ENCODE results near the gene PRM1. TPM values are rescaled to one million over a fixed set of nuclear protein-coding genes. Genes with fewer than 3 reads are reported as not detected.

PRM1 gene
- polyA plus RNA-seq, 2 of the 4 experiments (the other 2 are of a cell fraction) = not detected

DNA sequence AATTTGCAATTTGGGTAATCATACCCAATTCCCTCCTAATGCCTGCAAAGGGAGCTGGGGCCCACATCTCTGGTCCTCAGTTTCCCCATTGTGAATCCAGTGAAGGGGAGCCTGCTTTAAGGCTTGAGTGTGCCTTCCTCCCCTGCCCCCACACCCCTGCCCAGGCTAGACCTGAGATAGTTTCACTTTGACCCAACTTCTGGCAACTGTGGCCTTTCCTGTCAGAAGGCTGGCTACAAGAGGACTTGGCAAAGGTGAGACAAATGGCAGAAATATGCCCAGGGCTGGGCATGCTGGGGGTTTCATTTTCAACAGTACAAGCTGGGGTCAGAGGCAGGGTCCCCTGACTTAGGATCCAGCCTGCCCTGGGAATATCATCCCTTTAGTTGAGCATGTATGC lies 35.1 kb downstream of the PRM1 start:
- FAIRE-seq (no peak), ATAC-seq (no peak), DNase-seq (ENCODE audit: low read depth in 1 of 2, low spot score in 1 of 2) (no peak)
- Histone ChIP-seq H3K27ac (no peak overlapping the region), H3K4me2 (no peak overlapping the region), H3K4me3 (no peak overlapping the region), H3K9me3 (no peaks in the 10 kb centered on the region), H3K4me1 (no peaks in the 10 kb centered on the region)
- ChIA-PET POLR2A (interaction anchor here (2.8 kb wide), 1 partner anchor 10 kb away, joined by 11 read pairs; the partner anchor contains the start of gene SOCS1), CTCF (interaction anchor here (1.1 to 3.7 kb wide), 5 partner anchors 8 to 282 kb away, joined by 3 to 13 read pairs (median 3); partner anchors contain the start of gene SOCS1)
- TF ChIP-seq PBX3 (IDR thresholded peaks at IDR 0.05) (no peak), RNF2 (IDR thresholded peaks at IDR 0.05; ENCODE audit: borderline replicate concordance, low read depth) (no peak), ZFP36 (IDR thresholded peaks at IDR 0.05; ENCODE audit: borderline replicate concordance, partially characterized antibody) (no peak), FOSB (CRISPR knock-in tag; IDR thresholded peaks at IDR 0.05) (no peak), RCOR1 (IDR thresholded peaks at IDR 0.05; ENCODE audit: low read depth, low read length) (no peak)
- TF ChIP-seq, protein P1, sequence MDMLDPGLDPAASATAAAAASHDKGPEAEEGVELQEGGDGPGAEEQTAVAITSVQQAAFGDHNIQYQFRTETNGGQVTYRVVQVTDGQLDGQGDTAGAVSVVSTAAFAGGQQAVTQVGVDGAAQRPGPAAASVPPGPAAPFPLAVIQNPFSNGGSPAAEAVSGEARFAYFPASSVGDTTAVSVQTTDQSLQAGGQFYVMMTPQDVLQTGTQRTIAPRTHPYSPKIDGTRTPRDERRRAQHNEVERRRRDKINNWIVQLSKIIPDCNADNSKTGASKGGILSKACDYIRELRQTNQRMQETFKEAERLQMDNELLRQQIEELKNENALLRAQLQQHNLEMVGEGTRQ (IDR thresholded peaks at IDR 0.05) = no peak

DNA sequence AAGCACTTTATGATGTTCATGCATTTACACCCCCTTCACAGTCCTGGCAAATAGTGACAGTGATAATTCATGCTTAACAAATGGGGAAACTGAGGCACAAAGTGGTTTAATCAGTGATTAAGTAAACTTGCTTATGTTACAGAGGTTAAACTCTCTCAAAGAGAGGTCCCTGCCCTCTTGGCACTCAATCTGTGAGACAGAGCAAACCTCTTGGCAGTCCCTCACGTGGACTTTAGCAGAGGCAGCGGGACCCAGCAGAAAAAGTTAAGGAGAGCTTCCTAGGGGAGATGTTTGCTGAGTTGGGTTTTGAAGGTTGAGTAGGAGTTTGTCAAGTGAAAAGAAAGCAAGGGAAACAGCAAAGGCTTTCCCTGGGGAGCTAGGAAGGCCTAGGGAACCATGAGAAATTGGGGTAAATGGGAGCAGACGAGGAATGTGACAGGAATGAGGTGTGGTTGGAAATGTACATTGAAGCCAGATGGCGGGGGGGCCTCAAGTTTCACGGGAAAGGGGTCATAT lies 35.9 kb downstream of the PRM1 start:
- FAIRE-seq = no peak
- ATAC-seq = no peak
- ChIA-PET CTCF (interaction anchor here (1.4 to 3.7 kb wide), 3 partner anchors 13 to 281 kb away, joined by 3 to 13 read pairs (median 12); no protein-coding TSS in a partner anchor), POLR2A (interaction anchor here (2.8 kb wide), 1 partner anchor 10 kb away, joined by 11 read pairs; the partner anchor contains the start of gene SOCS1)
- no peak for DNase-seq (ENCODE audit: low read depth in 1 of 2, low spot score in 1 of 2)
- H3K9me3 ChIP-seq = no peaks in the 10 kb centered on the region
- no peak overlapping the region for H3K4me2 ChIP-seq
- no peak overlapping the region for H3K27ac ChIP-seq
- 47% methylated on average over 5 of the region's 5 CpGs for WGBS (ENCODE audit: missing lambda C conversion rate)
- no peak overlapping the region for H3K4me3 ChIP-seq
- no peaks in the 10 kb centered on the region for H3K4me1 ChIP-seq
- TF ChIP-seq HDAC2 (IDR thresholded peaks at IDR 0.05) (no peak), MAZ (IDR thresholded peaks at IDR 0.05; ENCODE audit: borderline replicate concordance, low read depth, low read length) (no peak)

DNA sequence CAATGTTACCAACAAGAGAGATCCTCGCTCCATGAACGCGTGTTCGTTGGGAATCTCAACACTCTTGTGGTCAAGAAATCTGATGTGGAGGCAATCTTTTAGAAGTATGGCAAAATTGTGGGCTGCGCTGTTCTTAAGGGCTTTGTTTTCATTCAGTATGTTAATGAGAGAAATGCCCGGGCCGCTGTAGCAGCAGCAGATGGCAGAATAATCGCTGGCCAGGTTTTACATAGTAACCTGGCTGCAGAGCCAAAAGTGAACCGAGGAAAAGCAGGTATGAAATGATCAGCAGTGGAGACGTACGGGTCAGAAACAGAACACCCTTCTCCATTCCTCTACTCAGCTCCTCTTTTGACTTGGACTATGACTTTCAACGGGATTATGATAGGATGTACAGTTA lies 38.5 kb downstream of the PRM1 start:
- FAIRE-seq = no peak

More for the DNA sequence above, 38.5 kb downstream of the PRM1 start:
- Histone ChIP-seq H3K9me3 (no peaks in the 10 kb centered on the region), H3K4me1 (no peaks in the 10 kb centered on the region), H3K4me2 (no peak overlapping the region), H3K27ac (no peak overlapping the region), H3K4me3 (no peak overlapping the region)
- no peak for ATAC-seq
- CTCF ChIA-PET = interaction anchor here (1.1 to 4.0 kb wide), 2 partner anchors 13 to 67 kb away, joined by 4 to 14 read pairs; partner anchors contain the start of gene SOCS1
- POLR2A ChIA-PET = no interaction called here
- 65% methylated on average over 12 of the region's 12 CpGs for WGBS (ENCODE audit: missing lambda C conversion rate)
- TF ChIP-seq MAFK (IDR thresholded peaks at IDR 0.05; ENCODE audit: partially characterized antibody) = no peak
- TF ChIP-seq KDM1A (IDR thresholded peaks at IDR 0.05; ENCODE audit: low read depth) = no peak
- TF ChIP-seq SREBF2 (IDR thresholded peaks at IDR 0.05) = no peak
- no peak for TF ChIP-seq POLR2AphosphoS2 (conservative IDR thresholded peaks at IDR 0.05; ENCODE audit: low read length)
- TF ChIP-seq RCOR1 (IDR thresholded peaks at IDR 0.05; ENCODE audit: low read depth, low read length) = no peak
- no peak for TF ChIP-seq MAZ (IDR thresholded peaks at IDR 0.05; ENCODE audit: borderline replicate concordance, low read depth, low read length)
- no peak for TF ChIP-seq EHMT2 (IDR thresholded peaks at IDR 0.05; ENCODE audit: low read depth)
- TF ChIP-seq CHD2 (IDR thresholded peaks at IDR 0.05; ENCODE audit: low read length, partially characterized antibody) = no peak
- TF ChIP-seq ZC3H11A (IDR thresholded peaks at IDR 0.05) = no peak
- TF ChIP-seq CTCF (IDR thresholded peaks at IDR 0.05) = no peak
- TF ChIP-seq RAD21 (conservative IDR thresholded peaks at IDR 0.05 in 1 of 2, IDR thresholded peaks at IDR 0.05 in 1 of 2) = no peak
- no peak for TF ChIP-seq BHLHE40 (IDR thresholded peaks at IDR 0.05; ENCODE audit: low read depth, low read length)
- no peak for DNase-seq (ENCODE audit: low read depth in 1 of 2, low spot score in 1 of 2)
